ENCODE results near the gene AADACL4. TPM values are rescaled to one million over a fixed set of nuclear protein-coding genes. Genes with fewer than 3 reads are reported as not detected.
"Not testable (repeated sequence)": the region's sequence is repeated elsewhere in the genome, so short reads cannot be mapped to it uniquely, and the experiment has no call there.

Gene AADACL4
- total RNA-seq, 2 donors from 2014 or later, result not detected

DNA sequence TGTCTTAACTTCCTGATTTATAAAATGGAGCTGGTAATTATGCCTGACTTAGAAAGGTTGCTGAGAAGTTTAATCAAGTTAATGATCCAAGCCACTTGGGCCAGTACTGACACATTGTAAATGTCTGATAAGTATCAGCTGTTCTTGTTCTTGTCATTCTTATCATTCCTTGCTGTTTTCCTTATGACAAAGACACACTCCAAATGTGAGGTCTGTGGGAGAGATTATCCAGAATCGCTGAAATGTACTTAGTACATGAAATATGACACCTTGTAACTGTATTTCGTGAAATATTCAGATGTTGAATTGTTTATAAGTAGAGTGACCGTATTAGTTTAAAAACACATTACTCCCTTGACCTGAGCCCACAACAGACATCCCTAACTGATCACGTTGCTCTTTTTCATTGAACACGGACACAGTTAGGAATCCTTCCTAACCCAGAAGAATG is 6.1 kb downstream of the AADACL4 start:
- no peaks in the 10 kb centered on the region for H3K9me3 Mint-ChIP-seq
- H3K27ac Mint-ChIP-seq, result no peak overlapping the region
- no peak for ATAC-seq (replicated peaks)
- H3K4me1 Mint-ChIP-seq, result no peaks in the 10 kb centered on the region
- no peak overlapping the region for H3K4me3 Mint-ChIP-seq
- peaks cover 31% of the 10 kb centered on the region for H3K27me3 Mint-ChIP-seq
- no peaks in the 10 kb centered on the region for H3K36me3 Mint-ChIP-seq (ENCODE audit: low read depth)

DNA sequence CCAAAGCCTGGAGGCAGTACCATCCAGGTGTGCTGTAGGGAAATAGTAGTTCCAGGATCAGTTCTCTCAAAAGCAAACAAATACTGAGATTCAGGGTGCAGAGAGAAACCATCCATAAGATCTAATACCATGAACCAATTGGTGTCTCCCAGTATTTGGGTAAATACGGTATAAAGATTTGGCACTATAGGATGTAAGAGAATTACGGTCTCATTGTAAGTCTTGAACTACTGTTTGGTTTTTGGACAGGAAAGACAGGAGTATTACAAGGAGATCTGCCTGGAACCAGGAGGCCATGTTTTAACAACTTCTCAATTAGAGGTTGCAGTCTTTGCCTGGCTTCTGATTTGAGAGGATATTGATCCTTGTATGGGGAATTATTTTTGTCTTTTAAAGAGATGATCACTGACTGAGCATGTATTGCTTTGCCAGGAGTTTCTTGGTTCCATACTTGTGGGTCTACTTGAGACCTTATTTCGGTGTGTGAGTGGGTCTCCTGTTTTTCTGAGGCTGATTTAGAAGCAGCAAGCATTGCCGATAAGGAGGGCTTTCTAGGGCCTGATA is 10.2 kb downstream of the AADACL4 start:
- no peaks in the 10 kb centered on the region for H3K36me3 Mint-ChIP-seq (ENCODE audit: low read depth)
- ATAC-seq (replicated peaks), result no peak

DNA sequence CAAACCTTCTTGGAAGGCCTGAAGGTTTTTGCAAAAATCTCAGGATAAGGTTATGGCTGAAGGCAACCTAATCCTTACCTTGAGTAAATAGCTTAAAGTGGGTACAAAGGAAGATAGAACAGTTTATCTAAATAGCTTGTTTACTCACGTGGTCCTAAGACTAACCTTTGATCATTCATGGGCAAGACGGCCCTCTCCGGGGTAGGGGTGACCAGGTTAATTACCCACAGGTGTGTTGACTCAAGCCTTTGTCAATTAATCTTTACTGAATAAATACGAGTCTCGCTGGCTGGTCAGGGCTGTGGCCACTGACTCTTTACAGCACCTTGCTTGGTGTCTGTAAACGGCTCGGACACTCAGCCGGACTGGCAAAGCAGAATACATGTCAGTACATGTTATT is 10.8 kb downstream of the AADACL4 start:
- no peak for ATAC-seq (replicated peaks)
- Mint-ChIP-seq H3K27ac (no peak overlapping the region), H3K27me3 (peaks cover 26% of the 10 kb centered on the region), H3K9me3 (no peaks in the 10 kb centered on the region), H3K36me3 (ENCODE audit: low read depth) (no peaks in the 10 kb centered on the region), H3K4me1 (peaks cover 10% of the 10 kb centered on the region), H3K4me3 (no peak overlapping the region)

More for the DNA sequence above, 10.2 kb downstream of the AADACL4 start:
- H3K27ac Mint-ChIP-seq, result no peak overlapping the region
- no peak overlapping the region for H3K4me3 Mint-ChIP-seq
- peaks cover 30% of the 10 kb centered on the region for H3K27me3 Mint-ChIP-seq
- H3K9me3 Mint-ChIP-seq, result no peaks in the 10 kb centered on the region
- H3K4me1 Mint-ChIP-seq, result peaks cover 10% of the 10 kb centered on the region

DNA sequence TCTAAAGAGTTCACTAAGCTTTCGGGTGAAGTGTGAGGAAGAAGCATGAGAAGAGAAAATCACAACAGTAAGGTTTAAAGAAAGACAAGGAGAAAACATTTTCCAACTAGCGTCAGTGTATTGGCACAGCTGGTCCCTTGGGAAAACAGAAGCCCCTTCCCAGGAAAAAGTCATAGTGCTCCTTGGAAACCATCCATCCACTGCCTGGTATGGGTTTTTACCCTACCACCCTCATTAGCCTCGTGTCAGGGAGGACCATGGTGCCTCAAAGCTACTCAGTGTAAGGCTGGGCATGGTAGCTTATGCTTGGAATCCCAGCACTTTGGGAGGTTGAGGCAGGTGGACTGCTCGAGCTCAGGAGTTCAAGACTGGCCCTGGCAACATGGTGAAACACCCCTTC is 12.7 kb downstream of the AADACL4 start:
- H3K27ac Mint-ChIP-seq, result no peak overlapping the region
- no peak for ATAC-seq (replicated peaks)
- H3K27me3 Mint-ChIP-seq, result peaks cover 20% of the 10 kb centered on the region
- no peak overlapping the region for H3K4me3 Mint-ChIP-seq
- H3K4me1 Mint-ChIP-seq, result peaks cover 10% of the 10 kb centered on the region
- no peaks in the 10 kb centered on the region for H3K9me3 Mint-ChIP-seq
- H3K36me3 Mint-ChIP-seq (ENCODE audit: low read depth), result no peaks in the 10 kb centered on the region

DNA sequence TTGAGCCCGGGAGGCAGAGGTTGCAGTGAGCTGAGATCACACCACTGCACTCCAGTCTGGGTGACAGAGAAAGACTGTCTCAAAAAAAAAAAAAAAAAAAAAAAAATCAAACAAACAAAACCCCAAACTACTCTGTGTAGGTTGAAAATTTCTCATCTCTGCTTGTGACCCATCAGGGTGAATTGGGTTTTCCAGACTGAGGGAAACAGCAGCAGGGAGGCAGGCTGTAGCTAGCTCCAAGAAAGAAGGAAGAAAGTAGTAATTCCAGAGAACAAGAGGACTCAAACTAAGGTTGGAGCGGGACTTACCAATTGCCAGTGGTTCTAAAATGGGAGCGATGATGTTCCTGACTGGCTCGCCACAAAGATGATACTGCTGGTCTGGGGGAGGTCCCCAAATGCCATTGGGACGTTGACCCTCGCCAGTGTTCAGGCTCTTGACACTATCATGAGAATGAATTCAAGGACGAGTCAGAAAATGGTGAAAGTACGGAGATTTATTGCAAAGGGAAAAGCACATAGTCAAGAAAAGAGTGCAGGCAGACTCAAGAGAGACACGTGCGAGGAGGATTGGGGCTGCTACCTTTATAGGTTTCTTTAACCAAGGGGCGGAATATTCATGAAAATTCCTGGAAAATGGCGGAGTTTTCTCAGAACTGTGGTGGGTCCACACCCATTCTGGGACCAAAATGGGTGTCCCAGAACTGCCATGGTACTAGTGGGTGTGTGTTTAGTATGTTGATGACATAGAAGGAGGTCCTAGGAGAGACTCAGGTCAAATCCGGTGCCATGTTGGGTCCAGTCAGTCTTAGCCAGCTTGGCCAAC is 13.4 kb downstream of the AADACL4 start:
- no peak overlapping the region for H3K4me3 Mint-ChIP-seq
- H3K27ac Mint-ChIP-seq, result no peak overlapping the region
- no peak for ATAC-seq (replicated peaks)
- H3K27me3 Mint-ChIP-seq, result peaks cover 17% of the 10 kb centered on the region
- H3K36me3 Mint-ChIP-seq (ENCODE audit: low read depth), result no peaks in the 10 kb centered on the region
- no peaks in the 10 kb centered on the region for H3K9me3 Mint-ChIP-seq
- peaks cover 10% of the 10 kb centered on the region for H3K4me1 Mint-ChIP-seq

GRCh38 chr1:12657885-12658512 is 14.1 kb downstream of the AADACL4 start:
- not testable (repeated sequence) for H3K4me3 Mint-ChIP-seq; H3K36me3 Mint-ChIP-seq (ENCODE audit: low read depth); H3K9me3 Mint-ChIP-seq; ATAC-seq (replicated peaks); H3K27ac Mint-ChIP-seq
- Mint-ChIP-seq H3K4me1 (peaks cover 10% of the 10 kb centered on the region), H3K27me3 (peaks cover 13% of the 10 kb centered on the region)

DNA sequence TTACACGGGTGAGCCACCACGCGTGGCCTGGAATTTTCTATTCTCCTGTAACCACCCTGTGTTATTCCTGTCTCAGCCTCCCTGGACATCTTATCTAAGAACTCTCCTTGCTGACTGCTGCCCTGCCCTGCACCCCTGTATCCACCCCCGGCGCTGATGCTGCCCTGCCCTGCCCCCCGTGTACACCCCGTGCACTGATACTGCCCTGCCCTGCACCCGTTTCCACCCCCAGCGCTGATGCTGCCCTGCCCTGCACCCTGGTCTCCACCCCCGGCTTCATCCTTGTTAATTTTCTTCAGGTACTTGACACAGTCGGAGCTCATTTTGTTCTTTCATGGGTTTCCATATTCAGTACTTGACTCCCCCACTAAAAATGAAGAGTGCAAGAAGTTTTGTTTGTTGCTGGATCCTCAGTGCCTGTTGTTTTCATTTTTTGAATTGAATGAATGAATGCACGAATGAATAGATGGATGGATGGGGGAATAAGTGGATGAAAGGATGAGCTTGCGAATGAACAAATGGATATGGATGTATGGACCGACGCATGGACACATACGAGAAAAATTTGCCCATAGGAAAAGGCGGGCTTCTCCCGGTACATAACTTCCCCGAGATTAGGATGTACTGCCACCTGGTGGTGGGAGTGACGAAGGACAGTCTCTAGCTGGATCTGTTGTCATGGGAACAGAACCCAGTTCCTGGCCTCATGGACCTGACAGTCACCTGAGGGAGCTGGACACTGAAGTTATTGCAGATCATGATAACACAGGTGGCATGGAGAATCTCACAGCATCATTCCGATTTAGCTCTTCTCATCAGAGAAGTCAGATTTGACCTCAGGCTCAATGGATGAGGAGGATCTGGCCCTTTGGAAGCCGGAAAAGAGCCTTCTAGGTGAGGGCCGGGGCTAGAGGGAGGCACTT is 14.9 kb downstream of the AADACL4 start:
- no peaks in the 10 kb centered on the region for H3K9me3 Mint-ChIP-seq
- H3K27me3 Mint-ChIP-seq, result peaks cover 12% of the 10 kb centered on the region
- peak overlapping the region; percentile 14 for H3K27ac Mint-ChIP-seq
- H3K4me3 Mint-ChIP-seq, result peak overlapping the region; percentile 41
- peaks cover 10% of the 10 kb centered on the region for H3K4me1 Mint-ChIP-seq
- peak; percentile 86 for ATAC-seq (replicated peaks)
- H3K36me3 Mint-ChIP-seq (ENCODE audit: low read depth), result no peaks in the 10 kb centered on the region

DNA sequence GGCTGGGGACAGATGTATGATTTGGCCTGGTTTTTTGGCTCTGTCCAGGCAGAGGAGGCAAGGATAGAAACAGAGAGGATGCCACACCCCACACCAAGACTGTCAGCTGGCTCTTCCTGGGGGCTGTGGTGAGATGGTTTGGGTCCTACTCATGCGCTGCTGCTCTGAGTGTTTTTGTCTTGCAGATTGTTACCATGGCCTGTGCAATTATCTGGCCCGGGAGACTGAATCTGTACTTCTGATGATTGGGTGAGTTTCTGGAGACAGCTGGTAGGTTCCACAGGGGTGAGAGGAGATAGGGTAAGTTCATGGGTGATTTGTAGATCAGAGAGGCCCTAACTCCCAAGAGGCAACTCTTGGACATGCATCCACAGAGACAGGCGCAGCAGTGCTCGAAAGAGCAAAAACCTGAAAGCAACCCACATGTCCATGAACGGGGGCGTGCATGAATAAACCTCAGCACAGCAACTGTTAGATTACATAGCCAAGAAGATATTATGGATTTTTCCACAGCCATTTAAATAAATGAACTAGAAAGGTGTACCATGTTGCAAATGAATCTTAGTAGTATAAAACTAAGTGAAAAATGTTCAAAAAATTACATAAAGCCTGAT is 17.8 kb downstream of the AADACL4 start:
- no peak overlapping the region for H3K4me3 Mint-ChIP-seq
- no peak for ATAC-seq (replicated peaks)
- peaks cover 10% of the 10 kb centered on the region for H3K4me1 Mint-ChIP-seq
- H3K36me3 Mint-ChIP-seq (ENCODE audit: low read depth), result no peaks in the 10 kb centered on the region
- peaks cover 12% of the 10 kb centered on the region for H3K27me3 Mint-ChIP-seq
- no peak overlapping the region for H3K27ac Mint-ChIP-seq
- no peaks in the 10 kb centered on the region for H3K9me3 Mint-ChIP-seq

DNA sequence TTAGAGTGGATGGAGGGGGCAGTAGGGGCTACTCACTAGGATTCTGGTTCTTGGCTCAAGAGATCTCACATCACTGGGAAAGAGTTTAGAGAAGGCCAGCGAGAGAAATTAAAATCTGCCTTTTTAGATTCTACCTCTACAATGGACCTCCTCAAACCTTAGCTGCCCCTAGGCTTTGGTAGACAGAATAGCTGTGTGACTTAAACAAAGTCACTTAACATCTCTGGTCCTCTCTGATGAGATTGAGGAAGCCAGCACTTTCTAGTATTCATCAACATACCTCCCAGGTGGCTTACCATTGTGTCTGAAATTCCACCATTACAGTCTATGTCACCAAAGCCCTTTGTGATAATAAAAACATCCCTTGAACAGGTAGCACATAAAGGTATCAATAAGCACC is 18.7 kb downstream of the AADACL4 start:
- Mint-ChIP-seq H3K27me3 (peaks cover 8% of the 10 kb centered on the region), H3K4me1 (peaks cover 5% of the 10 kb centered on the region), H3K9me3 (no peaks in the 10 kb centered on the region), H3K4me3 (no peak overlapping the region), H3K27ac (no peak overlapping the region), H3K36me3 (ENCODE audit: low read depth) (no peaks in the 10 kb centered on the region)
- no peak for ATAC-seq (replicated peaks)

DNA sequence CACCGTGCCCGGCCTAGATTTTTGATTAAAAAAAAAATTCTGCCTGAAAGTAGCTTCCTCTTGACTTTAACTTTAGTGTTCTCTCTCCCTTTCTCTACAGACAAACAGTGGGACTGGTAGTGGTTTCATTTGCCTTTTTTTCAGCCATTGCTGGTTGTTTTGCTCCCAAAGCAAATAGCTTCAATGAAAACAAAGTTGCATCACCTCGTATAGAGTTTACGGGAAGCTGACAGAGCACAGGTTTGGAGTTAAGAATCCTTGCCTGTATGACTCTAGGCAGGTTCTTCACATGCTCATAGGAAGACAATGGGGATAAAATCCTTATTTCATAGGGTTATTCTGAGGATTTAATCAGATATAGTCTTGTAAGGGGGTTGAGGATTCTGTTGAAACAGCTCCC is 21.6 kb downstream of the AADACL4 start:
- peaks cover 6% of the 10 kb centered on the region for H3K27me3 Mint-ChIP-seq
- H3K36me3 Mint-ChIP-seq (ENCODE audit: low read depth), result no peaks in the 10 kb centered on the region
- no peaks in the 10 kb centered on the region for H3K4me1 Mint-ChIP-seq
- ATAC-seq (replicated peaks), result no peak
- no peak overlapping the region for H3K27ac Mint-ChIP-seq
- H3K9me3 Mint-ChIP-seq, result no peaks in the 10 kb centered on the region
- H3K4me3 Mint-ChIP-seq, result no peak overlapping the region

DNA sequence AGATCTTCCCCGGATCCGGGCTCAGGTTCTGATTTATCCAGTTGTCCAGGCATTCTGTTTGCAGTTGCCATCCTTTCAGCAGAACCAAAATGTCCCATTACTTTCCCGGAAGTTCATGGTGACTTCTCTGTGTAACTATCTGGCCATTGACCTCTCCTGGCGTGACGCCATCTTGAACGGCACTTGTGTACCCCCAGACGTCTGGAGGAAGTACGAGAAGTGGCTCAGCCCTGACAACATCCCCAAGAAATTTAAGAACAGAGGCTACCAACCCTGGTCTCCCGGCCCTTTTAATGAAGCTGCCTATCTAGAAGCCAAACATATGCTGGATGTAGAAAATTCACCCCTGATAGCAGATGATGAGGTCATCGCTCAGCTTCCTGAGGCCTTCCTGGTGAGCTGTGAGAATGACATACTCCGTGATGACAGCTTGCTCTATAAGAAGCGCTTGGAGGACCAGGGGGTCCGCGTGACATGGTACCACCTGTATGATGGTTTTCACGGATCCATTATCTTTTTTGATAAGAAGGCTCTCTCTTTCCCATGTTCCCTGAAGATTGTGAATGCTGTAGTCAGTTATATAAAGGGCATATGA is 22.4 kb downstream of the AADACL4 start:
- Mint-ChIP-seq H3K36me3 (ENCODE audit: low read depth) (no peaks in the 10 kb centered on the region), H3K27ac (no peak overlapping the region)

DNA sequence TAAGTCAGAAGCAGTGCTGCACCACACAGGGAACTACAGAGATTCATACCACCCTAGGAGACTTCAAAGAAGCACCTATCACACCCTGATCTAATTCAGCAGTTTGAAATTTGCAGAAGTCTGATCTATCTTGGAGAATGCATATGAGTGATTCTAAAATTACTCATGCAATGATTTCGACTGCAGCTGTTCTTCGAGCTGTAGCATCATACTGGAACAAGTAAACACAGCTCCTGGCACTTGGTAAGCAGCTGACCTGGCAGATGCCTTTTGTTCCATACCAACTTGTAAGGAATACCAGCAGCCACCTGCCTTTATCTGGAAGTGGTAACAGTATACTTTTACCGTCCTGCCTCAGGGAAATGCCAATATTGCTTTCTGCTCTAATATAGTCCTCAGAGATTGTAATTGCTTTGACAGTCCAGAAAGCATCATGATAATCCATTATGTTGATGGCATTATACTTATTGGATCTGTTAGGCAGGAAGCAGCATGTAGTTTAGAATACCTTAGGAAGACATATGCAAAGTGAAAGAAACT is 25.7 kb downstream of the AADACL4 start:
- peaks cover 20% of the 10 kb centered on the region for H3K27me3 Mint-ChIP-seq
- ATAC-seq (replicated peaks), result no peak
- no peaks in the 10 kb centered on the region for H3K4me1 Mint-ChIP-seq
- H3K27ac Mint-ChIP-seq, result no peak overlapping the region
- no peaks in the 10 kb centered on the region for H3K36me3 Mint-ChIP-seq (ENCODE audit: low read depth)
- H3K4me3 Mint-ChIP-seq, result no peak overlapping the region
- H3K9me3 Mint-ChIP-seq, result no peaks in the 10 kb centered on the region

More for the DNA sequence above, 22.4 kb downstream of the AADACL4 start:
- ATAC-seq (replicated peaks), result no peak
- Mint-ChIP-seq H3K4me1 (no peaks in the 10 kb centered on the region), H3K9me3 (no peaks in the 10 kb centered on the region), H3K4me3 (no peak overlapping the region), H3K27me3 (peaks cover 6% of the 10 kb centered on the region)

DNA sequence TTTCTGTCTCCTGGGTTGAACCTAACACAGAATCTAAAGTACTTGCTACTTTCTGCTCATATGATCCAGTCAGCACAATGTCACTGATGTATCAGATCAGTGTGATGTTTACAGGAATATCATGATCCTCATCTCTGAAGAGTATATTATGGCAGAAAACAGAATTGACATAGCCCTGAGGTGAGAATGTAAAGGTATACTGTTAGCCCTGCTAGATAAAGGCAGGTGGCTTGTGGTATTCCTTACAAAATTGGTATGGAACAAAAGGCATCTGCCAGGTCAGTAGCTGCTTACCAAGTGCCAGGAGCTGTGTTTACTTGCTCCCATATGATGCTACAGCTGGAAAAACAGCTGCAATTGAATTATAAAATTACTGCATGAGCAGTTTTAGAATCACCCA is 30.5 kb downstream of the AADACL4 start:
- H3K36me3 Mint-ChIP-seq (ENCODE audit: low read depth), result no peaks in the 10 kb centered on the region
- H3K9me3 Mint-ChIP-seq, result no peaks in the 10 kb centered on the region
- no peak for ATAC-seq (replicated peaks)
- H3K4me1 Mint-ChIP-seq, result no peaks in the 10 kb centered on the region
- H3K4me3 Mint-ChIP-seq, result no peak overlapping the region
- peaks cover 16% of the 10 kb centered on the region for H3K27me3 Mint-ChIP-seq
- no peak overlapping the region for H3K27ac Mint-ChIP-seq
